ENCODE results near the gene RCOR3. TPM values are rescaled to one million over a fixed set of nuclear protein-coding genes. Genes with fewer than 3 reads are reported as not detected.
A peak's percentile ranks its signal among the peaks of the same experiment; 100 is the strongest.

The RCOR3 gene
- total and polyA plus RNA-seq, 2 donors from 2014 or later = 19.8 to 64.9 TPM

- Histone ChIP-seq H3K4me3 (ENCODE audit: low read length in 3 of 3) (no peak overlapping the region), H3K9ac (ENCODE audit: low read length in 3 of 3) (no peak overlapping the region), H3K4me1 (ENCODE audit: control insufficient read depth in 2 of 3, insufficient read depth in 2 of 3, low read depth in 1 of 3, low read length in 3 of 3) (peaks cover 0 to 7% (median 2%) of the 10 kb centered on the region in 3 donors), H3K36me3 (ENCODE audit: control insufficient read depth in 2 of 3, insufficient read depth in 3 of 3, low read length in 3 of 3) (no peaks in the 10 kb centered on the region), H3K9me3 (ENCODE audit: control insufficient read depth in 2 of 3, insufficient read depth in 1 of 3, low read length in 3 of 3) (no peaks in the 10 kb centered on the region), H3K27ac (ENCODE audit: low read depth in 2 of 2, low read length in 2 of 2) (no peak overlapping the region), H3K27me3 (ENCODE audit: control insufficient read depth, insufficient read depth, low read length) (no peaks in the 10 kb centered on the region)
- FAIRE-seq = no peak
- TF ChIP-seq CTCF (IDR thresholded peaks at IDR 0.05; ENCODE audit: borderline replicate concordance, extremely low read depth, insufficient read depth) = no peak
- intact Hi-C loops (cut with DNase I) = no loop called here
- DNase-seq = no peak
Measured at GRCh38 chr1:211343607-211344006, 84.4 kb downstream of the RCOR3 start.

GRCh38 chr1:211344152-211344618 lies 85.0 kb downstream of the RCOR3 start:
- no peak for TF ChIP-seq CTCF (IDR thresholded peaks at IDR 0.05; ENCODE audit: borderline replicate concordance, extremely low read depth, insufficient read depth)
- H3K36me3 ChIP-seq (ENCODE audit: control insufficient read depth in 2 of 3, insufficient read depth in 3 of 3, low read length in 3 of 3) = no peaks in the 10 kb centered on the region
- H3K9me3 ChIP-seq (ENCODE audit: control insufficient read depth in 2 of 3, insufficient read depth in 1 of 3, low read length in 3 of 3) = no peaks in the 10 kb centered on the region
- no peak for FAIRE-seq
- no peak for DNase-seq
- H3K9ac ChIP-seq (ENCODE audit: low read length in 3 of 3) = no peak overlapping the region
- H3K4me1 ChIP-seq (ENCODE audit: control insufficient read depth in 2 of 3, insufficient read depth in 2 of 3, low read depth in 1 of 3, low read length in 3 of 3) = peaks cover 0 to 7% (median 2%) of the 10 kb centered on the region in 3 donors
- no peak overlapping the region for H3K4me3 ChIP-seq (ENCODE audit: low read length in 3 of 3)
- H3K27me3 ChIP-seq (ENCODE audit: control insufficient read depth, insufficient read depth, low read length) = no peaks in the 10 kb centered on the region
- no peak overlapping the region for H3K27ac ChIP-seq (ENCODE audit: low read depth in 2 of 2, low read length in 2 of 2)
- intact Hi-C loops (cut with DNase I) = no loop called here

GRCh38 chr1:211345719-211346118 lies 86.6 kb downstream of the RCOR3 start:
- FAIRE-seq (no peak), DNase-seq (peak in 3 of 5 donors; percentile 55 to 61 (median 56))
- intact Hi-C loops (cut with DNase I) = no loop called here
- Histone ChIP-seq H3K36me3 (ENCODE audit: control insufficient read depth in 2 of 3, insufficient read depth in 3 of 3, low read length in 3 of 3) (no peaks in the 10 kb centered on the region), H3K27ac (ENCODE audit: low read depth in 2 of 2, low read length in 2 of 2) (peak overlapping the region in 1 of 2 donors; percentile 7), H3K27me3 (ENCODE audit: control insufficient read depth, insufficient read depth, low read length) (no peaks in the 10 kb centered on the region), H3K9ac (ENCODE audit: low read length in 3 of 3) (no peak overlapping the region), H3K4me1 (ENCODE audit: control insufficient read depth in 2 of 3, insufficient read depth in 2 of 3, low read depth in 1 of 3, low read length in 3 of 3) (peaks cover 0 to 7% (median 2%) of the 10 kb centered on the region in 3 donors), H3K4me3 (ENCODE audit: low read length in 3 of 3) (no peak overlapping the region), H3K9me3 (ENCODE audit: control insufficient read depth in 2 of 3, insufficient read depth in 1 of 3, low read length in 3 of 3) (no peaks in the 10 kb centered on the region)
- no peak for TF ChIP-seq CTCF (IDR thresholded peaks at IDR 0.05; ENCODE audit: borderline replicate concordance, extremely low read depth, insufficient read depth)
